SU-DHL-6 (cell line): ENCODE measurements around the gene DLG1.

ENCODE experiments used
- CTCF ChIP-seq: fragments of 200-600 bp; sonication (generic); IDR thresholded peaks from one replicate; pipeline ENCODE4 v1.5.1; 2017; ENCODE audit warnings: antibody characterized with exemption, mild to moderate bottlenecking, low read length, moderate library complexity; ENCODE audit not compliant: insufficient read depth, poor library complexity, severe bottlenecking
- EZH2phosphoT487 ChIP-seq: fragments of 200-600 bp; sonication (generic), shearing (Covaris generic); conservative IDR thresholded peaks from 2 replicates; pipeline ENCODE4 v1.6.1; 2018; ENCODE audit warnings: mild to moderate bottlenecking, antibody characterized with exemption, low read length, moderate library complexity, mixed read lengths

- TF ChIP-seq CTCF = no peak
- TF ChIP-seq EZH2phosphoT487 = no peak
Measured at GRCh38 chr3:197003461-197004385, 294.7 kb downstream of the DLG1 start.
